GM12874 (cell line): ENCODE measurements around the gene MKNK1.

Experiments used
- CTCF ChIP-seq: IDR thresholded peaks from 2 replicates; pipeline ENCODE4 v1.5.1; 2011; ENCODE audit warnings: low read depth, mild to moderate bottlenecking, control low read depth, low read length, moderate library complexity; ENCODE audit not compliant: insufficient read depth

The MKNK1 gene

GRCh38 chr1:46592823-46593222, 11.2 kb downstream of the MKNK1 start:
- no peak for TF ChIP-seq CTCF

- TF ChIP-seq CTCF, result no peak
Measured at GRCh38 chr1:46589529-46589928, 14.5 kb downstream of the MKNK1 start.

GRCh38 chr1:46587069-46587468, 17.0 kb downstream of the MKNK1 start:
- no peak for TF ChIP-seq CTCF

GRCh38 chr1:46585312-46585938, 18.6 kb downstream of the MKNK1 start:
- no peak for TF ChIP-seq CTCF

- TF ChIP-seq CTCF, result no peak
Measured at GRCh38 chr1:46583494-46583893, 20.6 kb downstream of the MKNK1 start.

- TF ChIP-seq CTCF, result no peak
Measured at GRCh38 chr1:46582972-46583371, 21.1 kb downstream of the MKNK1 start.

GRCh38 chr1:46581681-46582455, 22.2 kb downstream of the MKNK1 start:
- TF ChIP-seq CTCF, result no peak
